AG04450 (cell line): ENCODE measurements around the gene DZIP1L. TPM values are rescaled to one million over a fixed set of nuclear protein-coding genes. Genes with fewer than 3 reads are reported as not detected.
"Not testable (repeated sequence)": the region's sequence is repeated elsewhere in the genome, so short reads cannot be mapped to it uniquely, and the experiment has no call there.

Experiments
- CTCF ChIA-PET: fragments of 300-600, 350-600 bp; formaldehyde crosslinking; extraction: SDS; loops from one replicate; lab custom pipeline; 2022; ENCODE audit warnings: antibody characterized with exemption, inconsistent platforms; lab: Charles Lee
- POLR2A ChIA-PET: fragments of 350-600 bp; formaldehyde crosslinking; extraction: SDS; loops from one replicate; lab custom pipeline; 2021; ENCODE audit warnings: antibody characterized with exemption, inconsistent platforms; lab: Yijun Ruan, JAX
- DNase-seq: peaks from one replicate; pipeline ENCODE4 v3.0.0-alpha.2; 2011; ENCODE audit warnings: low read depth, low spot score
- H3K27ac ChIP-seq: one replicate; pipeline ENCODE4 v1.5.1; 2012; ENCODE audit warnings: low read depth, low read length, control low read depth
- H3K27me3 ChIP-seq: one replicate; pipeline ENCODE4 v1.6.0; 2012; ENCODE audit warnings: low read length; ENCODE audit not compliant: control insufficient read depth, insufficient read depth
- H3K4me3 ChIP-seq: 2 replicates; pipeline ENCODE4 v1.5.1; 2011; ENCODE audit warnings: mild to moderate bottlenecking, low read depth, low read length, control low read depth
- H3K9me3 ChIP-seq: 2 replicates; pipeline ENCODE4 v1.5.1; 2012; ENCODE audit warnings: low read length; ENCODE audit not compliant: control insufficient read depth, insufficient read depth
- polyA plus RNA-seq: library from polyadenylated mRNA; depleted of rRNA; stranded (reverse); fragments of >200 nt; gene quantifications from 2 replicates; pipeline ENCODE4 v1.2.3, GENCODE V29; 2011
- TF ChIP-seq, protein P1 (sequence below): IDR thresholded peaks from 2 replicates; pipeline ENCODE4 v1.5.1; 2011; ENCODE audit warnings: low read depth, low read length, control low read depth, inconsistent platforms

Gene DZIP1L
- polyA plus RNA-seq, 1 experiment: 5.7 TPM

DNA sequence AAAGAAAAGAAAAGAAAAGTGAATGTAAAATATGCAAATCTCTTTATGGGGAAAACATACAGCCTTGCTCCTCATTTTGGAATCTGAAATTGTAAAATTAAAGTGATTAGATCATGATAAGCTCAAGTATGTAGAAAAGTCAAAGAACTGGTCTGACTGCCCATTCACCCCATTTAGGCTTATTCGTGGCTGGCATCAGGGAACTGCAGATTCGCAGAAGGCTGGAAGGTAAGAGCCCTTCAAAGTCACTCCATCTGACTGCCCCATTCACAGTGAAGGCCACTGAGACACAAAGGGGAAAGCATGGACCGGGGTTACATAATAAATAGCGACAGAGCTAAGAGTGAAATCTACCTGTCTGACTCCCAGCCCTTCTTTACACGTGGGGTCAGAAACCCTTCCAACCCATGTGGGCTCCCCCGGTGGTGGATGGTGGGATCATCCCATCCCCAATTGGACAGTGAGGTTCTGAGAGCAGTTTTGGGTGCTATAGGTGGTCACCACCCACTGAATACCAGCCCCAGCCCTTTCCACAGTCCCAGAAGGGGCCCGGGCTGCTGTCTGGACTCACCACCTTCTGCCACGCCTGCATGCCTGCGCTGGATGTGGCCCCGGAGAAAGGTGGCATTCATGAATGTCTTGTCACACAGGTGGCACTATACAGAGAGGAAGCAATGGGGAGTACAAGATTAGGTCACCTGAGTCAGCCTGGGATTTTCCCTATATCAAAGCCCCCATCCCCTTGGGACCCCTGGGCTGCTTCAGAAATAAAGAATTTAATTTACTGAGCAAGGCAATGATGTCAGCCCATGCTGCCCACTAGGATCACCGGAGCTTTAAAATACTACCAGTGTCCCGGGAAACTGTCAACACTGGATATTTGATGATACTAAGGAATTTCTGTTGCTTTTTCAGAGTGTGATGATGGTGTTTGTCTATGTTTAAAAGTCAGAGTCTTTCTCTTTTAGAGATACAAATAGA lies 17.9 kb downstream of the DZIP1L start:
- H3K4me3 ChIP-seq: no peak overlapping the region
- CTCF ChIA-PET: interaction anchor here (0.6 to 1.5 kb wide), 6 partner anchors 8 to 1324 kb away, joined by 3 to 6 read pairs (median 4); no protein-coding TSS in a partner anchor

DNA sequence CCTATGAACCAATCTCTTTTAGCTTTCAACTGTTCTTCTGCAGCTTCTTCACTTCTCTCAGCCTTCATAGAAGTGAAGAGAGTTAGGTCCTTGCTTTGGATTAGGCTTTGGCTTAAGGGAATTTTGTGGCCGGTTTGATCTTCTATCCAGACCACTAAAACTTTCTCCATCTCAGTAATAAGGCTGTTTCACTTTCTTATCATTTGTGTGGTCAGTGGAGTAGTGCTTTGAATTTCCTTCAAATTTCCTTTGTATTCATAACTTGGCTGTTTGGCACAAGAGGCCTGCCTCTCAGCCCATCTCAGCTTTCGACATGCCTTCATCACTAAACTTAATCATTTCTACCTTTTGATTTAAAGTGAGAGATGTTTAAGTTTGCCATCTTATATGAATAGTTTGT lies 21.7 kb downstream of the DZIP1L start:
- TF ChIP-seq, protein P1, sequence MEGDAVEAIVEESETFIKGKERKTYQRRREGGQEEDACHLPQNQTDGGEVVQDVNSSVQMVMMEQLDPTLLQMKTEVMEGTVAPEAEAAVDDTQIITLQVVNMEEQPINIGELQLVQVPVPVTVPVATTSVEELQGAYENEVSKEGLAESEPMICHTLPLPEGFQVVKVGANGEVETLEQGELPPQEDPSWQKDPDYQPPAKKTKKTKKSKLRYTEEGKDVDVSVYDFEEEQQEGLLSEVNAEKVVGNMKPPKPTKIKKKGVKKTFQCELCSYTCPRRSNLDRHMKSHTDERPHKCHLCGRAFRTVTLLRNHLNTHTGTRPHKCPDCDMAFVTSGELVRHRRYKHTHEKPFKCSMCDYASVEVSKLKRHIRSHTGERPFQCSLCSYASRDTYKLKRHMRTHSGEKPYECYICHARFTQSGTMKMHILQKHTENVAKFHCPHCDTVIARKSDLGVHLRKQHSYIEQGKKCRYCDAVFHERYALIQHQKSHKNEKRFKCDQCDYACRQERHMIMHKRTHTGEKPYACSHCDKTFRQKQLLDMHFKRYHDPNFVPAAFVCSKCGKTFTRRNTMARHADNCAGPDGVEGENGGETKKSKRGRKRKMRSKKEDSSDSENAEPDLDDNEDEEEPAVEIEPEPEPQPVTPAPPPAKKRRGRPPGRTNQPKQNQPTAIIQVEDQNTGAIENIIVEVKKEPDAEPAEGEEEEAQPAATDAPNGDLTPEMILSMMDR: no peak
- Histone ChIP-seq H3K27ac (no peak overlapping the region), H3K4me3 (no peak overlapping the region), H3K9me3 (no peaks in the 10 kb centered on the region; the same call in 1 of the 2 replicates), H3K27me3 (no peaks in the 10 kb centered on the region)
- no peak for DNase-seq
- CTCF ChIA-PET: interaction anchor here (3.1 kb wide), 1 partner anchor 25 kb away, joined by 19 read pairs; no protein-coding TSS in a partner anchor
- POLR2A ChIA-PET: no interaction called here

More for the DNA sequence above, 17.9 kb downstream of the DZIP1L start:
- H3K9me3 ChIP-seq: no peaks in the 10 kb centered on the region; the same call in 1 of the 2 replicates
- TF ChIP-seq, protein P1: peak; percentile 55
- no peaks in the 10 kb centered on the region for H3K27me3 ChIP-seq
- DNase-seq: no peak
- POLR2A ChIA-PET: no interaction called here
- no peak overlapping the region for H3K27ac ChIP-seq

DNA sequence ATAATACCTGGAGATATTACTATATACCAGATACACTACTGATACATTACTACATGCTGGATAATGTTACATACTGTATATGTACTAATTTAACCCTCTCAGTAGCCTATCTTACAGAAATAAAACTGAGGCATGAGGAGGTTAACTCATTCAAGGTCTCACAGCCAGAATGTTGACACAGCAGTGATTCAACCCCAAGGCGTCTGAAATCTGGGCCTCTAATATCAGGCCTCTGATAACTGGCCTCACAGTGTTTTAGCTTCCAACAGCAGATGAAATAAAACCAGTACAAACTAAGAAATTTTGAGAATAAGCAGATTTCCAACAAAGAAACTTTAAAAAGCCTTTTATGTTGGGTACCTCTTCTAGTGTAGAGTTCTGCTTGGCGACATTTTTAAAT lies 23.4 kb downstream of the DZIP1L start:
- H3K27me3 ChIP-seq: no peaks in the 10 kb centered on the region
- POLR2A ChIA-PET: no interaction called here
- CTCF ChIA-PET: interaction anchor here (0.8 to 3.1 kb wide), 2 partner anchors 23 to 27 kb away, joined by 3 to 19 read pairs; no protein-coding TSS in a partner anchor
- no peaks in the 10 kb centered on the region; the same call in 1 of the 2 replicates for H3K9me3 ChIP-seq
- DNase-seq: no peak
- TF ChIP-seq, protein P1: no peak
- no peak overlapping the region for H3K4me3 ChIP-seq
- no peak overlapping the region for H3K27ac ChIP-seq

DNA sequence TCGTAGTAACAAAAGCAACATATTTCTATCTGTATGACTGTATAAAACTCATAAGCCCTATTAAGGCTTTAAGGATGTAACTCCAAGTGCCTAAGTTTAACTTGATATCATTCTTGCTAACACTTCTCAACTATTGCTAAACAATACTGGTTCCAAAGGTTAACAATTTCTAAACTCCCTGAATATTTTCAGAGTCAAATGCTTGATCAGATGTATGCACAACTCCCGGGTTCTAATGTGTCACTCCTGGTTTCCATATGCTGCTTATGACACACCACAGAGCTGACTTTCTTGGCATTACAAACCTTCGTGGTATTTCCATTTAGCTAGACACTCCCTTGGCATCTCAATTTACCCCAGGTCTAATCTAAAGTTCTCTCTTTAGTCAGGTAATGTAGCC lies 26.3 kb downstream of the DZIP1L start:
- POLR2A ChIA-PET: interaction anchor here (0.7 to 1.2 kb wide), 2 partner anchors 12 to 26 kb away, joined by 3 read pairs; partner anchors contain the start of gene DZIP1L
- no peaks in the 10 kb centered on the region for H3K9me3 ChIP-seq
- H3K27ac ChIP-seq: no peak overlapping the region
- H3K27me3 ChIP-seq: no peaks in the 10 kb centered on the region
- no peak overlapping the region for H3K4me3 ChIP-seq
- CTCF ChIA-PET: interaction anchor here (1.0 to 2.4 kb wide), 2 partner anchors 19 to 30 kb away, joined by 6 to 11 read pairs; no protein-coding TSS in a partner anchor
- DNase-seq: peak; percentile 13
- TF ChIP-seq, protein P1: no peak

DNA sequence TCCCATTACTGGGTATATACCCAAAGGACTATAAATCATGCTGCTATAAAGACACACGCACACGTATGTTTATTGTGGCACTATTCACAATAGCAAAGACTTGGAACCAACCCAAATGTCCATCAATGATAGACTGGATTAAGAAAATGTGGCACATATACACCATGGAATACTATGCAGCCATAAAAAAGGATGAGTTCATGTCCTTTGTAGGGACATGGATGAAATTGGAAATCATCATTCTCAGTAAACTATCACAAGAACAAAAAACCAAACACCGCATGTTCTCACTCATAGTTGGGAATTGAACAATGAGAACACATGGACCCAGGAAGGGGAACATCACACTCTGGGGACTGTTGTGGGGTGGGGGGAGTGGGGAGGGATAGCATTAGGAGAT lies 29.7 kb downstream of the DZIP1L start:
- H3K4me3 ChIP-seq, H3K27me3 ChIP-seq, H3K9me3 ChIP-seq, H3K27ac ChIP-seq, DNase-seq, POLR2A ChIA-PET: not testable (repeated sequence)
- CTCF ChIA-PET: interaction anchor here (1.9 kb wide), 1 partner anchor 16 kb away, joined by 6 read pairs; no protein-coding TSS in a partner anchor
